ENCODE results near the gene GABRA4. TPM values are rescaled to one million over a fixed set of nuclear protein-coding genes. Genes with fewer than 3 reads are reported as not detected.

Gene GABRA4
- total RNA-seq, 6 experiments from 2014 or later = not detected

DNA sequence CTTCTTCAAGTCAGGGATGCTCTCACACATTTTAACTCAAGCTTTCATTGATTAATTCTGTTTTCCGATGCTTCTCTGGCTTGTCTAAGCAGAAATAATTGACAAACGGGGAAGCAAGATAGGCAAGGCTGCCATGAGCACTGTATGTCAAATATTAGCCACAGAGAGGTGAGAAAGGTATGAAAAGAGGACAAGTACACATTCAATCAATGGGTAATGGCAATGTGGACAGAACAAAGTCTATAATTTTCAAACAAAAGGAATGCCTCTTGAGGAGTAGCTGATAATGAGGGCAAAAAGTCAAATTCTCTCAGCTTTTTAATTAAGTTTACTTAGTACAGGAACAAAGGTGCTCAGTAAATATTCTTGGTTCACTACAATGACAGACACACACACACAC is 104.0 kb downstream of the GABRA4 start:
- Mint-ChIP-seq H3K4me1 (ENCODE audit: low read depth) (no peaks in the 10 kb centered on the region), H3K27me3 (ENCODE audit: insufficient read depth) (no peaks in the 10 kb centered on the region), H3K9me3 (no peaks in the 10 kb centered on the region), H3K27ac (no peak overlapping the region), H3K4me3 (no peak overlapping the region), H3K36me3 (ENCODE audit: low read depth) (no peaks in the 10 kb centered on the region)
- TF ChIP-seq, protein P1, sequence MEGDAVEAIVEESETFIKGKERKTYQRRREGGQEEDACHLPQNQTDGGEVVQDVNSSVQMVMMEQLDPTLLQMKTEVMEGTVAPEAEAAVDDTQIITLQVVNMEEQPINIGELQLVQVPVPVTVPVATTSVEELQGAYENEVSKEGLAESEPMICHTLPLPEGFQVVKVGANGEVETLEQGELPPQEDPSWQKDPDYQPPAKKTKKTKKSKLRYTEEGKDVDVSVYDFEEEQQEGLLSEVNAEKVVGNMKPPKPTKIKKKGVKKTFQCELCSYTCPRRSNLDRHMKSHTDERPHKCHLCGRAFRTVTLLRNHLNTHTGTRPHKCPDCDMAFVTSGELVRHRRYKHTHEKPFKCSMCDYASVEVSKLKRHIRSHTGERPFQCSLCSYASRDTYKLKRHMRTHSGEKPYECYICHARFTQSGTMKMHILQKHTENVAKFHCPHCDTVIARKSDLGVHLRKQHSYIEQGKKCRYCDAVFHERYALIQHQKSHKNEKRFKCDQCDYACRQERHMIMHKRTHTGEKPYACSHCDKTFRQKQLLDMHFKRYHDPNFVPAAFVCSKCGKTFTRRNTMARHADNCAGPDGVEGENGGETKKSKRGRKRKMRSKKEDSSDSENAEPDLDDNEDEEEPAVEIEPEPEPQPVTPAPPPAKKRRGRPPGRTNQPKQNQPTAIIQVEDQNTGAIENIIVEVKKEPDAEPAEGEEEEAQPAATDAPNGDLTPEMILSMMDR (IDR thresholded peaks at IDR 0.05) = no peak
- DNase-seq = no peak

DNA sequence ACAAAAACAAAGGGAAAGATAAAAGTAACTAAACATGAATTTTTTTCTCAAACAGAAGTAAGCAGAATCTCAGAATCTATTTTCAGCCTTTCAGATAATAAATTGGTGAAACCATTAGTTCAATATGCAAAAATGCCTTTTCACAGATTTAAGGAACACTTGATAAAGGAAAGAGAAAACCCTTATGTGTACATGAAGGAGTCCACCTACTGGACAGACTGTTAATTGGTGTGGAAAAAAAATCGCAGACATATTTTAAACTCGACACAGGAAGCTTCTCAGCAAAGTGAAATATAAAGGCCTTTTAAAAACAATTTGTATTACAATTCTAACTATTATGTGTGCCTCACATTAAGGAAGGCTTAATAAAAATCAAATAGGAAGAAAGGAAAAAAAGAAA is 106.7 kb downstream of the GABRA4 start:
- no peak for DNase-seq
- Mint-ChIP-seq H3K27me3 (ENCODE audit: insufficient read depth) (no peaks in the 10 kb centered on the region), H3K27ac (no peak overlapping the region), H3K4me1 (ENCODE audit: low read depth) (no peaks in the 10 kb centered on the region), H3K9me3 (no peaks in the 10 kb centered on the region), H3K36me3 (ENCODE audit: low read depth) (no peaks in the 10 kb centered on the region), H3K4me3 (no peak overlapping the region)
- TF ChIP-seq, protein P1 (IDR thresholded peaks at IDR 0.05) = peak; percentile 54

DNA sequence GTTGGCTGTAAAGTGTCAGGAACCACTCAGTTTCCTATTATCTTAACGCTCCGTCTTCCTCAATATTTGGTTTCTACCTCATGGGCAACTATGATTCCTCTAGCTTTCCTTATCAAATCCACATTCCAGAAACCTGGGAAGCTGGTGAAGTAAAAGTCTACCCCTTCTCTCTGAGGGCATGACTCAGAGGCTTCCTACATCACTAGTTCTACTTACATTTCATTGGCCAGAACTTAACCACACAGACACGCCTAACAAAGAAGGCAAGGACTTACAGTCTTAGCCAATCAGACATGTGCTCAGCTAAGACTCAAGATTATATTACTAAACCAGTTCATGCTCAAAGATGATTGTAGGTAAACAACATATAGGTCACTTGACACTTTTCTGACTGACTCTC is 114.7 kb downstream of the GABRA4 start:
- no peaks in the 10 kb centered on the region for H3K4me1 Mint-ChIP-seq (ENCODE audit: low read depth)

DNA sequence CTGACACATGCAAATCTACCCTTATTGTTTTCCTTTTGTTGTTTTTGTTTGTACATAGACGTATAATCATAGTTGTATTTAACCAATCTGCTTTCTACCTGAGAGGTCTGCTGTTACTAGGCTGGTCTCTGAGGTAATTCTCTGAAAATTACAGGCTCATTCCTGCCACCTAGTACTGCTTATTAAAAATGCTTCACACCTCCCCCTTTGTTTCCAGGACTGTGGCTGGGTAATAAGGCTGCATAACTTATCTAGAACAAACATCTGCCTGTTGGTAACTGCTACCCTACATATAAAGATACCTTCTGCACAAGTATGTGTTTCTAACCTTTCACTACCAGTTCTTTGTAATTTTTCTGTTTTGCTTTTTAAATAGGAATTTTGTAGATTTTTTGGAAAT is 118.6 kb downstream of the GABRA4 start:
- Mint-ChIP-seq H3K27me3 (ENCODE audit: insufficient read depth) (peaks cover 4% of the 10 kb centered on the region; the same call in 1 of the 2 replicates), H3K4me3 (no peak overlapping the region), H3K27ac (no peak overlapping the region), H3K4me1 (ENCODE audit: low read depth) (no peaks in the 10 kb centered on the region), H3K9me3 (peaks cover 11% of the 10 kb centered on the region), H3K36me3 (ENCODE audit: low read depth) (no peaks in the 10 kb centered on the region)
- no peak for DNase-seq
- TF ChIP-seq, protein P1 (IDR thresholded peaks at IDR 0.05) = no peak

More for the DNA sequence above, 114.7 kb downstream of the GABRA4 start:
- Mint-ChIP-seq H3K27me3 (ENCODE audit: insufficient read depth) (peaks cover 4% of the 10 kb centered on the region; the same call in 1 of the 2 replicates), H3K4me3 (no peak overlapping the region), H3K36me3 (ENCODE audit: low read depth) (no peaks in the 10 kb centered on the region), H3K9me3 (peaks cover 6% of the 10 kb centered on the region), H3K27ac (no peak overlapping the region)
- no peak for DNase-seq
- TF ChIP-seq, protein P1 (IDR thresholded peaks at IDR 0.05) = no peak

DNA sequence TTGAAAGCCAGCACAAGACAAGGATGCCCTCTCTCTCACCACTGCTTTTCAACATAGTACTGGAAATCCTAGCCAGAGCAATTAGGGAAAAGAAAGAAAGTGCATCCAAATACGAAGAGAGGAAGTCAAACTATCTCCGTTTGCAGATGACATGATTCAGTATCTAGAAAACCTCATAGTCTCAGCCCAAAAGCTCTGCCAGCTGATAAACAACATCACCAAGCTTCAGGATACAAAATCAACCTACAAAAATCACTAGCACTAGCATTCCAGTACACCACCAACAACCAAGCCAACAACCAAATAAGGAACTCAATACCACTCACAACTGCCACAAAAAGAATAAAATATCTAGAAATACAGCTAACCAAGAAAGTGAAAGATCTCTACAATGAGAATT is 123.0 kb downstream of the GABRA4 start:
- TF ChIP-seq, protein P1 (IDR thresholded peaks at IDR 0.05) = no peak
- Mint-ChIP-seq H3K27ac (no peak overlapping the region), H3K36me3 (ENCODE audit: low read depth) (no peaks in the 10 kb centered on the region), H3K4me3 (no peak overlapping the region), H3K4me1 (ENCODE audit: low read depth) (no peaks in the 10 kb centered on the region), H3K27me3 (ENCODE audit: insufficient read depth) (no peaks in the 10 kb centered on the region; the same call in 1 of the 2 replicates), H3K9me3 (peaks cover 5% of the 10 kb centered on the region)
- no peak for DNase-seq

Other genes with a start within 250 kb of the GABRA4 start
- gene COX7B2, start 84.3 kb downstream of the GABRA4 start, total RNA-seq (2021; fragmentation: NEBNext Ultra II Directional; extraction: Animal tissue kit (Norgen Biotek cat#: 25700)) = not detected
- gene GABRB1, start 38.0 kb upstream of the GABRA4 start, total RNA-seq (2021; fragmentation: NEBNext Ultra II Directional; extraction: Animal tissue kit (Norgen Biotek cat#: 25700)) = not detected